Keratinocyte (primary cell): ENCODE data around the gene MYOZ2. TPM values are rescaled to one million over a fixed set of nuclear protein-coding genes. Genes with fewer than 3 reads are reported as not detected.

Experiments
- DNase-seq: peaks from one replicate; pipeline ENCODE4 v3.0.0-alpha.2; 2011; ENCODE audit warnings: low read depth, missing footprints, low spot score
- FAIRE-seq: peaks from 2 replicates; lab custom pipeline; 2011; peaks lifted over from hg19 to GRCh38; lab: Jason Lieb, UNC
- H2AFZ ChIP-seq: 2 replicates; pipeline ENCODE4 v1.6.0; 2012; ENCODE audit warnings: low read length, control low read depth, inconsistent platforms; ENCODE audit not compliant: control insufficient read depth
- H3K27ac ChIP-seq: 2 replicates; pipeline ENCODE4 v1.5.1; 2011; ENCODE audit warnings: low read length; ENCODE audit not compliant: control insufficient read depth, insufficient read depth
- H3K27me3 ChIP-seq: 3 replicates; pipeline ENCODE4 v1.6.0; 2011; ENCODE audit warnings: low read length; ENCODE audit not compliant: control insufficient read depth, insufficient read depth; ENCODE audit errors: extremely low read depth
- H3K36me3 ChIP-seq, 2 experiments: 2 replicates in 1 of 2; 3 replicates in 1 of 2; pipeline ENCODE4 v1.5.1; 2011; ENCODE audit warnings: low read length in 2 of 2, mild to moderate bottlenecking in 1 of 2; ENCODE audit not compliant: control insufficient read depth in 2 of 2, insufficient read depth in 2 of 2; ENCODE audit errors: extremely low read depth in 1 of 2
- H3K4me1 ChIP-seq: 3 replicates; pipeline ENCODE4 v1.5.1; 2011; ENCODE audit warnings: low read length; ENCODE audit not compliant: control insufficient read depth, insufficient read depth; ENCODE audit errors: extremely low read depth
- H3K4me2 ChIP-seq: 3 replicates; pipeline ENCODE4 v1.6.0; 2011; ENCODE audit warnings: low read depth, low read length; ENCODE audit not compliant: control insufficient read depth, insufficient read depth; ENCODE audit errors: extremely low read depth
- H3K4me3 ChIP-seq, 3 experiments: fragments of 200-600 bp in 1 of 3; sonication (generic) in 1 of 3; 2 replicates in 2 of 3; 3 replicates in 1 of 3; pipeline ENCODE4 v1.5.1; 2011 to 2016; ENCODE audit warnings: low read length in 3 of 3, mild to moderate bottlenecking in 3 of 3, control low read depth in 2 of 3, inconsistent platforms in 1 of 3, low read depth in 1 of 3, mixed read lengths in 1 of 3, mixed run types in 1 of 3, moderate library complexity in 1 of 3; ENCODE audit not compliant: control insufficient read depth in 2 of 3, insufficient read depth in 2 of 3; ENCODE audit errors: extremely low read depth in 1 of 3
- H3K79me2 ChIP-seq: 2 replicates; pipeline ENCODE4 v1.6.0; 2012; ENCODE audit warnings: low read length; ENCODE audit not compliant: control insufficient read depth, insufficient read depth
- H3K9ac ChIP-seq: 3 replicates; pipeline ENCODE4 v1.6.0; 2011; ENCODE audit warnings: low read length; ENCODE audit not compliant: control insufficient read depth, insufficient read depth; ENCODE audit errors: extremely low read depth
- H3K9me1 ChIP-seq: 3 replicates; pipeline ENCODE4 v1.6.0; 2011; ENCODE audit warnings: low read length; ENCODE audit not compliant: control insufficient read depth, insufficient read depth; ENCODE audit errors: extremely low read depth
- H3K9me3 ChIP-seq: 2 replicates; pipeline ENCODE4 v1.5.1; 2012; ENCODE audit warnings: low read depth, low read length; ENCODE audit not compliant: control insufficient read depth
- H4K20me1 ChIP-seq: 3 replicates; pipeline ENCODE4 v1.6.0; 2011; ENCODE audit warnings: low read length; ENCODE audit not compliant: control insufficient read depth, insufficient read depth; ENCODE audit errors: extremely low read depth
- EZH2 ChIP-seq: IDR thresholded peaks from one replicate; pipeline ENCODE4 v1.6.1; 2012; ENCODE audit warnings: inconsistent platforms, mild to moderate bottlenecking, low read length, moderate library complexity
- dilution Hi-C: fragments of 300-500 bp; cut with MboI; formaldehyde crosslinking; loops from one replicate; pipeline ENCODE4 v1.7.0; 2020; ENCODE audit warnings: low sequenced_read_pairs; ENCODE audit not compliant: extremely low pct_ligation_motif_present
- polyA plus RNA-seq, 5 experiments: library from polyadenylated mRNA; depleted of rRNA in 3 of 5; stranded (reverse) in 3 of 5; stranded (forward) in 1 of 5; unstranded in 1 of 5; fragments of >200 nt; gene quantifications; 1 replicate in 1 of 5; 2 replicates in 3 of 5; 3 replicates in 1 of 5; pipeline versions ENCODE4 v1.2.1 to v1.2.3, GENCODE V29; 2011 to 2012; ENCODE audit warnings: missing spikeins in 2 of 5, low read depth in 1 of 5, low replicate concordance in 1 of 5
- TF ChIP-seq, protein P1 (sequence below), 3 experiments: IDR thresholded peaks in 1 of 3; conservative IDR thresholded peaks in 1 of 3; optimal IDR thresholded peaks in 1 of 3; 2 replicates in 2 of 3; 3 replicates in 1 of 3; pipeline versions ENCODE3 to v1.5.1; 2011; ENCODE audit warnings: low read length in 3 of 3, mild to moderate bottlenecking in 3 of 3, moderate library complexity in 2 of 3, control low read depth in 1 of 3, inconsistent platforms in 1 of 3; ENCODE audit not compliant: insufficient read depth in 2 of 3; ENCODE audit errors: extremely low read depth in 1 of 3

MYOZ2 gene
- polyA plus RNA-seq, 1 donor (not counting 4 experiments of a cell fraction or from before 2014, with no cell fraction given): not detected

DNA sequence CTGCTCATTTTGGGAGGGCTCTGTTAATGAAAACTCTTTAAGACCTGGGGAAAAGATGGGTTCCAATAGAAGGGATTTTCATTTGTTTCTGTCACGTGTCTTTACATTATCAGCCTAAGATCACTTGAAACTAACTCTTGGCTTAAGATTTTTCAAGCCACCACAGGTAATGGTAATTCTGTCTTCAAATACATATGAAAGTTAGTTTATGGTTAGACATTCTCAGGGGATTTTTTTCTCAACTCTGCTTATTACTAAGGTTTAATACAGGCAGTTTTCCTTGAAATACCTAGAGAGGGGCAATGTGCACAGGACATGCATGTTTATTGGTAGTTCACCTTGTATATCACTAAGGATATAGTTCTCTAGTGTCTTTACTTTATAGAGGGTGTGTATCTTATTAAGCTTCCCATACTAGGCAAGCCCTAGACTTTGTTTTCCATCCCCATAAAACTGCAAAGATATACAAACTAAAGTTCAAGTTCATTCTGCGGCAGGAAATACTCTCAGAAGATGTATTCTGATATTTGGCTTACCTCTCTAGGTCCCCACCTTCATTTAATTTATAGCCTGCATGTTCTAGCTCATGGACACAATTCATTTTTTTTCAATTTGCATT is 38.2 kb upstream of the MYOZ2 start:
- Histone ChIP-seq H3K4me1 (peaks cover 12% of the 10 kb centered on the region), H4K20me1 (no peaks in the 10 kb centered on the region), H3K4me3 (no peak overlapping the region), H3K4me2 (no peak overlapping the region), H3K27me3 (no peaks in the 10 kb centered on the region), H3K9me3 (no peaks in the 10 kb centered on the region), H3K36me3 (no peaks in the 10 kb centered on the region), H3K9me1 (no peaks in the 10 kb centered on the region), H3K27ac (no peak overlapping the region), H3K79me2 (no peaks in the 10 kb centered on the region), H3K9ac (no peak overlapping the region), H2AFZ (no peak overlapping the region)
- dilution Hi-C loops: no loop called here
- DNase-seq: no peak
- FAIRE-seq: no peak
- no peak for TF ChIP-seq EZH2
- TF ChIP-seq, protein P1, sequence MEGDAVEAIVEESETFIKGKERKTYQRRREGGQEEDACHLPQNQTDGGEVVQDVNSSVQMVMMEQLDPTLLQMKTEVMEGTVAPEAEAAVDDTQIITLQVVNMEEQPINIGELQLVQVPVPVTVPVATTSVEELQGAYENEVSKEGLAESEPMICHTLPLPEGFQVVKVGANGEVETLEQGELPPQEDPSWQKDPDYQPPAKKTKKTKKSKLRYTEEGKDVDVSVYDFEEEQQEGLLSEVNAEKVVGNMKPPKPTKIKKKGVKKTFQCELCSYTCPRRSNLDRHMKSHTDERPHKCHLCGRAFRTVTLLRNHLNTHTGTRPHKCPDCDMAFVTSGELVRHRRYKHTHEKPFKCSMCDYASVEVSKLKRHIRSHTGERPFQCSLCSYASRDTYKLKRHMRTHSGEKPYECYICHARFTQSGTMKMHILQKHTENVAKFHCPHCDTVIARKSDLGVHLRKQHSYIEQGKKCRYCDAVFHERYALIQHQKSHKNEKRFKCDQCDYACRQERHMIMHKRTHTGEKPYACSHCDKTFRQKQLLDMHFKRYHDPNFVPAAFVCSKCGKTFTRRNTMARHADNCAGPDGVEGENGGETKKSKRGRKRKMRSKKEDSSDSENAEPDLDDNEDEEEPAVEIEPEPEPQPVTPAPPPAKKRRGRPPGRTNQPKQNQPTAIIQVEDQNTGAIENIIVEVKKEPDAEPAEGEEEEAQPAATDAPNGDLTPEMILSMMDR (optimal IDR thresholded peaks at IDR 0.05 in 1 of 3, IDR thresholded peaks at IDR 0.05 in 1 of 3, conservative IDR thresholded peaks at IDR 0.05 in 1 of 3; ENCODE audit: extremely low read depth in 1 of 3, insufficient read depth in 2 of 3, low read length in 3 of 3): no peak

- H3K4me3 ChIP-seq: no peak overlapping the region
- dilution Hi-C loops: no loop called here
- H4K20me1 ChIP-seq: no peaks in the 10 kb centered on the region
- no peaks in the 10 kb centered on the region for H3K9me1 ChIP-seq
- no peak overlapping the region for H3K27ac ChIP-seq
- no peak for DNase-seq
- H2AFZ ChIP-seq: no peak overlapping the region
- no peak overlapping the region for H3K9ac ChIP-seq
- H3K4me2 ChIP-seq: no peak overlapping the region
- H3K27me3 ChIP-seq: no peaks in the 10 kb centered on the region
- no peaks in the 10 kb centered on the region for H3K9me3 ChIP-seq
- no peaks in the 10 kb centered on the region for H3K36me3 ChIP-seq
- FAIRE-seq: no peak
- TF ChIP-seq, protein P1 (optimal IDR thresholded peaks at IDR 0.05 in 1 of 3, IDR thresholded peaks at IDR 0.05 in 1 of 3, conservative IDR thresholded peaks at IDR 0.05 in 1 of 3; ENCODE audit: extremely low read depth in 1 of 3, insufficient read depth in 2 of 3, low read length in 3 of 3): no peak
- TF ChIP-seq EZH2: no peak
- H3K4me1 ChIP-seq: peaks cover 21% of the 10 kb centered on the region
- H3K79me2 ChIP-seq: no peaks in the 10 kb centered on the region
Measured at GRCh38 chr4:119098306-119098705, 37.3 kb upstream of the MYOZ2 start.
